Measurements from ENCODE around the gene ZMYM4.

DNA sequence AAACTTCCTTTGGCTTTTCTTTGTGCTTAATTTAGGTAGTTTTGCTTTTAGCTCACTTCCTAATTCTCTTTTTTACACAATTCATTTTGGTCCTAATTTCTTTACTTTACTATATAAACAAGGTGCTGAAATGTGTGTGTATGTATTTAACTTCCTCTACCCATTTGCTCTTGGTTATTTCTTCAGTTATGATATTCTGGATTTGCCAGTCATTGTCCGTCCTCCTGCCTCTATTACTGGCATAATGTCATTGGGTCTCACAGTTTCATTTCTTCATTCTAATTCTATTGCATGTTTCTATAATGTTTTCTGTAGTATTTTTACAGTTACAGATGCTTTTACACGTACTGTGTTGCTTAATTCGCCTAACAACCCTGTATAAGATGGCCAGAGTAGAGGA, 96.2 kb downstream of the ZMYM4 start:
- TF ChIP-seq, protein P1, sequence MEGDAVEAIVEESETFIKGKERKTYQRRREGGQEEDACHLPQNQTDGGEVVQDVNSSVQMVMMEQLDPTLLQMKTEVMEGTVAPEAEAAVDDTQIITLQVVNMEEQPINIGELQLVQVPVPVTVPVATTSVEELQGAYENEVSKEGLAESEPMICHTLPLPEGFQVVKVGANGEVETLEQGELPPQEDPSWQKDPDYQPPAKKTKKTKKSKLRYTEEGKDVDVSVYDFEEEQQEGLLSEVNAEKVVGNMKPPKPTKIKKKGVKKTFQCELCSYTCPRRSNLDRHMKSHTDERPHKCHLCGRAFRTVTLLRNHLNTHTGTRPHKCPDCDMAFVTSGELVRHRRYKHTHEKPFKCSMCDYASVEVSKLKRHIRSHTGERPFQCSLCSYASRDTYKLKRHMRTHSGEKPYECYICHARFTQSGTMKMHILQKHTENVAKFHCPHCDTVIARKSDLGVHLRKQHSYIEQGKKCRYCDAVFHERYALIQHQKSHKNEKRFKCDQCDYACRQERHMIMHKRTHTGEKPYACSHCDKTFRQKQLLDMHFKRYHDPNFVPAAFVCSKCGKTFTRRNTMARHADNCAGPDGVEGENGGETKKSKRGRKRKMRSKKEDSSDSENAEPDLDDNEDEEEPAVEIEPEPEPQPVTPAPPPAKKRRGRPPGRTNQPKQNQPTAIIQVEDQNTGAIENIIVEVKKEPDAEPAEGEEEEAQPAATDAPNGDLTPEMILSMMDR (optimal IDR thresholded peaks at IDR 0.05 in 1 of 3, IDR thresholded peaks at IDR 0.05 in 1 of 3, conservative IDR thresholded peaks at IDR 0.05 in 1 of 3; ENCODE audit: extremely low read depth in 1 of 3, insufficient read depth in 2 of 3, low read length in 3 of 3) = no peak
- no peak for TF ChIP-seq EZH2 (IDR thresholded peaks at IDR 0.05; ENCODE audit: low read length)
